Left hindlimb (tissue), 1 donor: Measurements from ENCODE around the gene ADAMTSL2.

Source experiments
- DNase-seq: peaks from one replicate; pipeline ENCODE4 v3.0.0-alpha.2; 2018

Gene ADAMTSL2

GRCh38 chr9:133609311-133610098 lies 75.0 kb downstream of the ADAMTSL2 start, which contains the start of gene FAM163B:
TSS of gene FAM163B (minus strand) at chr9:133609389. CDS start at chr9:133580223, 29,166 bp downstream.
- peak; percentile 78 for DNase-seq

GRCh38 chr9:133610845-133611244 lies 76.3 kb downstream of the ADAMTSL2 start:
- DNase-seq: no peak

- no peak for DNase-seq
Observed at GRCh38 chr9:133612051-133612450, 77.5 kb downstream of the ADAMTSL2 start.

- no peak for DNase-seq
Observed at GRCh38 chr9:133612816-133613215, 78.3 kb downstream of the ADAMTSL2 start.

- DNase-seq: no peak
Observed at GRCh38 chr9:133613432-133613831, 78.9 kb downstream of the ADAMTSL2 start.

- DNase-seq: no peak
Observed at GRCh38 chr9:133614056-133614455, 79.6 kb downstream of the ADAMTSL2 start.

GRCh38 chr9:133614678-133615077 lies 80.2 kb downstream of the ADAMTSL2 start:
- DNase-seq: no peak

- no peak for DNase-seq
Observed at GRCh38 chr9:133615186-133615585, 80.7 kb downstream of the ADAMTSL2 start.

GRCh38 chr9:133615606-133616188 lies 81.2 kb downstream of the ADAMTSL2 start:
- DNase-seq: no peak

GRCh38 chr9:133616643-133617405 lies 82.3 kb downstream of the ADAMTSL2 start:
- DNase-seq: no peak

- no peak for DNase-seq
Observed at GRCh38 chr9:133618726-133619125, 84.2 kb downstream of the ADAMTSL2 start.

GRCh38 chr9:133619791-133620190 lies 85.3 kb downstream of the ADAMTSL2 start:
- DNase-seq: no peak

- no peak for DNase-seq
Observed at GRCh38 chr9:133621725-133622267, 87.3 kb downstream of the ADAMTSL2 start.

GRCh38 chr9:133622555-133622954 lies 88.1 kb downstream of the ADAMTSL2 start:
- DNase-seq: no peak
